Gastrocnemius medialis (tissue), 4 donors: ENCODE measurements around the gene MID2. TPM values are rescaled to one million over a fixed set of nuclear protein-coding genes. Genes with fewer than 3 reads are reported as not detected.

Experiments used
- ATAC-seq, 2 donors: fragments of 150-250 bp; one replicate each; pipeline ENCODE4 v1.9.1; 2016
- DNase-seq, 2 donors: peaks; one replicate each; pipeline ENCODE4 v3.0.0-alpha.2; 2019
- H3K27ac ChIP-seq, 4 donors: fragments of 200-600 bp; sonication (generic); 1 replicate in 1 of 4; 2 replicates in 3 of 4; pipeline ENCODE4 v1.5.1; 2016 to 2018; ENCODE audit warnings: mild to moderate bottlenecking in 2 of 4, moderate library complexity in 1 of 4
- H3K27me3 ChIP-seq, 3 donors: fragments of 200-600 bp; sonication (generic) in 2 of 3; 1 replicate in 1 of 3; 2 replicates in 2 of 3; pipeline versions ENCODE4 v1.5.1 to v1.6.0; 2016 to 2019; ENCODE audit warnings: mild to moderate bottlenecking in 1 of 3, moderate library complexity in 1 of 3
- H3K36me3 ChIP-seq, 2 donors: fragments of 200-600 bp; sonication (generic) in 1 of 2; one replicate each; pipeline ENCODE4 v1.5.1; 2017 to 2018
- H3K4me1 ChIP-seq, 2 donors: fragments of 200-600 bp; sonication (generic) in 1 of 2; one replicate each; pipeline ENCODE4 v1.5.1; 2016 to 2017; ENCODE audit warnings: mild to moderate bottlenecking in 2 of 2
- H3K4me3 ChIP-seq, 4 donors: fragments of 200-600 bp; sonication (generic) in 3 of 4; 1 replicate in 1 of 4; 2 replicates in 3 of 4; pipeline ENCODE4 v1.5.1; 2016 to 2019; ENCODE audit warnings: mild to moderate bottlenecking in 2 of 4
- H3K9me3 ChIP-seq, 3 donors: fragments of 200-600 bp; sonication (generic) in 2 of 3; 1 replicate in 1 of 3; 2 replicates in 2 of 3; pipeline ENCODE4 v1.5.1; 2016 to 2019
- CTCF ChIP-seq, 5 experiments: fragments of 450-650 bp in 3 of 5; fragments of 200-600 bp in 2 of 5; sonication (generic) in 2 of 5; IDR thresholded peaks in 4 of 5; conservative IDR thresholded peaks in 1 of 5; 1 replicate in 4 of 5; 2 replicates in 1 of 5; pipeline ENCODE4 v1.5.1; 2016 to 2019; ENCODE audit warnings: antibody characterized with exemption in 5 of 5, mild to moderate bottlenecking in 3 of 5, moderate library complexity in 3 of 5
- POLR2A ChIP-seq, 2 donors: fragments of 450-650 bp; IDR thresholded peaks; one replicate each; pipeline ENCODE4 v1.6.1; 2017; ENCODE audit warnings: antibody characterized with exemption in 2 of 2, mild to moderate bottlenecking in 2 of 2, moderate library complexity in 2 of 2
- in situ Hi-C, 4 donors: fragments of 200-750 bp; cut with MboI; loops; one replicate each; pipeline versions ENCODE4 v1.15.0 to v1.8.0; 2017; ENCODE audit warnings: low sequenced_read_pairs in 4 of 4
- intact Hi-C: fragments of 100-400 bp; cut with DNase I; formaldehyde crosslinking; loops from one replicate; pipeline ENCODE4 v1.15.1; 2023; ENCODE audit warnings: low total_unique reads
- total RNA-seq, 4 donors: library from RNA; depleted of rRNA; stranded (reverse); fragments of >200 nt; gene quantifications; one replicate each; pipeline versions ENCODE4 v1.1.0 to v1.2.3, GENCODE V29; 2016

MID2 gene
- total RNA-seq, 4 donors from 2014 or later, result 20.5 to 25.4 (median 23.9) TPM

DNA sequence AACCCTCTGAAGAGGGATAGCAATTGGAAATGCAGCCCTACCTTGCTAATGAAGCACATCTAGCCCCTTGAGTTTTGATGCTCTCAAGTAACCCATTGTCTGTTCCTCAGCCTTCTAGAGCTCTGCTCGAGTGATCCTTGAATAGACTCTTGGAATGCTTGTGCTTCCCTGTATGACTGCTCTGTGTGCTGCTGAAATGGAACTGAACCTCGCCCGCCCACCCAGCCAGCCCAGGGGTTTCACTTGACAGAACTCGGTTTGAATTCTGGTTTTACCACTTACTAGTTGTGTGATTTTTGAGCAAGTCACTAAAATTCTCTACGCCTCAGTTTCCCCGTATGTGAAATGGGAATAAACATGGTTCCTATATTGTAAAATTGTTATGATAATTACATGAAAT is 77.1 kb downstream of the MID2 start:
- DNase-seq, result no peak
- Histone ChIP-seq H3K36me3 (peaks cover 0 to 8% of the 10 kb centered on the region in 2 donors), H3K4me3 (no peak overlapping the region), H3K27me3 (no peaks in the 10 kb centered on the region), H3K4me1 (no peaks in the 10 kb centered on the region), H3K9me3 (no peaks in the 10 kb centered on the region), H3K27ac (no peak overlapping the region)
- intact Hi-C loops (no loop called here), in situ Hi-C loops (no loop called here)
- no peak for TF ChIP-seq POLR2A (IDR thresholded peaks at IDR 0.05)
- TF ChIP-seq CTCF (IDR thresholded peaks at IDR 0.05 in 4 of 5, conservative IDR thresholded peaks at IDR 0.05 in 1 of 5), result no peak
- ATAC-seq, result no peak

DNA sequence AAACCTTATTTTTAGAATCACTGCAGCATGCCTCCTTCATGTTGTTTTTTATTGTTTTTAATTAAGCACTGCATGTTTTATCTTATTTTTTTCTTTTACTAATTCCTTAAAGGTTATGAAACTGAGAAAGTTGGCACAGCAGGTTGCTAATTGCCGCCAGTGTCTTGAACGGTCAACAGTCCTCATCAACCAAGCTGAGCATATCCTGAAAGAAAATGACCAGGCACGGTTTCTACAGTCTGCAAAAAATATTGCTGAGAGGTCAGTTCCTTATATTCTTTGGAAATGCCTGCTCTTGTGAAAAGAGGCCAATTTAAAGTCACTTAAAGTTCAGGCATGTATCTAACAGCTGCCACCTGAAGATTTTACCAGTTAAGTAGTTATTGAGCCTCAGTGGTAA is 79.7 kb downstream of the MID2 start:
- Histone ChIP-seq H3K27ac (no peak overlapping the region), H3K9me3 (no peaks in the 10 kb centered on the region), H3K4me3 (no peak overlapping the region), H3K36me3 (peaks cover 0 to 8% of the 10 kb centered on the region in 2 donors), H3K4me1 (no peaks in the 10 kb centered on the region), H3K27me3 (no peaks in the 10 kb centered on the region)
- TF ChIP-seq CTCF (IDR thresholded peaks at IDR 0.05 in 4 of 5, conservative IDR thresholded peaks at IDR 0.05 in 1 of 5), result no peak
- TF ChIP-seq POLR2A (IDR thresholded peaks at IDR 0.05), result no peak
- no peak for ATAC-seq
- in situ Hi-C loops (no loop called here), intact Hi-C loops (no loop called here)
- no peak for DNase-seq

DNA sequence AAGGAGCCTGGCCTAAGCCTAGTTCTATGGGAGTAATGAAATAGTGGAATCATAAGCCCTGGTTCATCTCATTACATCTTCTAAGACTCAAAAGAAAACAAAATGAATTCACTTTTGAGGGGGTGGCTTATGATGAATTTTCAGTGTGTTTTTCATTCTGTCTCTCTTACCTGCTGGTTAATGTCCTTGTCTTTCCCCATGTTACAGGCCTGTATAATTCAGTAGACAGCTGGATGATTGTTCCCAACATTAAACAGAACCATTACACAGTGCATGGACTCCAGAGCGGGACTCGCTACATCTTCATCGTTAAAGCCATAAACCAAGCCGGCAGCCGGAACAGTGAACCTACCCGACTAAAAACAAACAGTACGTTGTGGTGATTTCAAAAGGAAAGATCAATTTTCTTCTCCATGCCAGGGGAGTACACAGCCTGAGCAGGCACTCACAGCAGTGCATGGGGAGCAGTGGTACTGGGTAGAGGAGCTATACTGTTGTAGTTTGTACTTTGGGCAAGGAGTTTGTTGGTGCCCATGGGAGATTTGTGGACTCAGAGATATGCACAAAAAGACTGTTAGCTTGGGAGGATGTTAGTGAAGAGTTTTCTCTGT is 98.6 kb downstream of the MID2 start:
- TF ChIP-seq POLR2A (IDR thresholded peaks at IDR 0.05) (no peak), CTCF (IDR thresholded peaks at IDR 0.05 in 4 of 5, conservative IDR thresholded peaks at IDR 0.05 in 1 of 5) (no peak)
- Histone ChIP-seq H3K4me1 (no peaks in the 10 kb centered on the region), H3K27ac (no peak overlapping the region), H3K4me3 (no peak overlapping the region), H3K36me3 (peaks cover 0 to 24% of the 10 kb centered on the region in 2 donors), H3K27me3 (no peaks in the 10 kb centered on the region), H3K9me3 (no peaks in the 10 kb centered on the region)
- ATAC-seq (no peak), DNase-seq (no peak)
- in situ Hi-C loops, result no loop called here
- intact Hi-C loops, result no loop called here

GRCh38 chrX:107934262-107934661 is 108.6 kb downstream of the MID2 start:
- no peak for TF ChIP-seq POLR2A (IDR thresholded peaks at IDR 0.05)
- no peak for TF ChIP-seq CTCF (IDR thresholded peaks at IDR 0.05 in 4 of 5, conservative IDR thresholded peaks at IDR 0.05 in 1 of 5)
- peaks cover 0 to 15% (median 0%) of the 10 kb centered on the region in 3 donors for H3K27me3 ChIP-seq
- no peak overlapping the region for H3K27ac ChIP-seq
- no peak overlapping the region for H3K4me3 ChIP-seq
- no peaks in the 10 kb centered on the region for H3K9me3 ChIP-seq
- in situ Hi-C loops, result no loop called here
- H3K36me3 ChIP-seq, result no peaks in the 10 kb centered on the region
- H3K4me1 ChIP-seq, result no peaks in the 10 kb centered on the region
- no peak for ATAC-seq
- DNase-seq, result no peak
- intact Hi-C loops, result no loop called here

DNA sequence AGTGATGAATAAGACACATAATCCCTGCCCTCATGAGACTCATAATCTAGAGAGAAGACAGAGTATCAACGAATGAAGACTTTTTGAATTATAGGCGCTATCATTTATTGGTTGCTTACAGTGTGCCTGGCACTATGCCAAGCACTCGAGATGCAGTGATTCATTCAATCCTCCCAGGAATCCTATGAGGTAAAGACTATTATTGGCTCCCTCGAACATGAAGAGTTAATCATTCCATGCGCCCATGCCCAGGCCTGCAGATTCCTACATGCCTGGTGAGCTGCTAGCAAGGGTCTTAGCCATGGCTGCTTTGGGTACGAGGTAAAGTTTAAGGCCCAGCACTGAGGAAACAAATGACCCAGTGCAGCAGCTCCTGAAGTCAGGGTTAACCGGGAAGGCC is 109.5 kb downstream of the MID2 start:
- Histone ChIP-seq H3K4me1 (no peaks in the 10 kb centered on the region), H3K4me3 (no peak overlapping the region), H3K27me3 (peaks cover 0 to 15% (median 0%) of the 10 kb centered on the region in 3 donors), H3K36me3 (no peaks in the 10 kb centered on the region), H3K9me3 (no peaks in the 10 kb centered on the region), H3K27ac (no peak overlapping the region)
- intact Hi-C loops, result no loop called here
- in situ Hi-C loops, result no loop called here
- DNase-seq (no peak), ATAC-seq (no peak)
- TF ChIP-seq CTCF (IDR thresholded peaks at IDR 0.05 in 4 of 5, conservative IDR thresholded peaks at IDR 0.05 in 1 of 5) (no peak), POLR2A (IDR thresholded peaks at IDR 0.05) (no peak)
